NK-92 (cell line): ENCODE results near the gene SRM.
"Not testable (repeated sequence)": the region's sequence is repeated elsewhere in the genome, so short reads cannot be mapped to it uniquely, and the experiment has no call there.

Source experiments
- DNase-seq: peaks from one replicate; lab custom pipeline; 2025; ENCODE audit not compliant: unreplicated experiment; lab: John Stamatoyannopoulos, UW

Gene SRM

GRCh38 chr1:11045428-11046269 is 14.2 kb downstream of the SRM start:
- no peak for DNase-seq

- no peak for DNase-seq
Observed at GRCh38 chr1:11044849-11045427, 14.9 kb downstream of the SRM start.

GRCh38 chr1:11044086-11044848 is 15.6 kb downstream of the SRM start:
- DNase-seq, result no peak

- no peak for DNase-seq
Observed at GRCh38 chr1:11042995-11043874, 16.6 kb downstream of the SRM start.

GRCh38 chr1:11042065-11042464 is 17.8 kb downstream of the SRM start:
- no peak for DNase-seq

GRCh38 chr1:11041048-11041447 is 18.8 kb downstream of the SRM start:
- no peak for DNase-seq

- DNase-seq, result not testable (repeated sequence)
Observed at GRCh38 chr1:11040105-11040429, 19.8 kb downstream of the SRM start.

- DNase-seq, result no peak
Observed at GRCh38 chr1:11039351-11040104, 20.3 kb downstream of the SRM start.

GRCh38 chr1:11037740-11038182 is 22.1 kb downstream of the SRM start:
- no peak for DNase-seq

GRCh38 chr1:11037019-11037739 is 22.6 kb downstream of the SRM start:
- not testable (repeated sequence) for DNase-seq

GRCh38 chr1:11031624-11032262 is 28.1 kb downstream of the SRM start:
- DNase-seq, result no peak

- DNase-seq, result no peak
Observed at GRCh38 chr1:11030865-11031264, 29.0 kb downstream of the SRM start.

- DNase-seq, result no peak
Observed at GRCh38 chr1:11028018-11028417, 31.8 kb downstream of the SRM start.

GRCh38 chr1:11027316-11027715 is 32.5 kb downstream of the SRM start:
- DNase-seq, result no peak

GRCh38 chr1:11026903-11027302 is 32.9 kb downstream of the SRM start:
- no peak for DNase-seq

GRCh38 chr1:11026052-11026451 is 33.8 kb downstream of the SRM start:
- DNase-seq, result no peak

GRCh38 chr1:11025618-11026017 is 34.2 kb downstream of the SRM start:
- no peak for DNase-seq

- no peak for DNase-seq
Observed at GRCh38 chr1:11024874-11025203, 35.0 kb downstream of the SRM start.

GRCh38 chr1:11024154-11024873 is 35.5 kb downstream of the SRM start:
- no peak for DNase-seq
